SK-N-SH treated with all-trans-retinoic acid at 6 μM for 48 hours (cell line): ENCODE results near the gene KRTAP4-8.

Experiments used
- ARNTL ChIP-seq: fragments of 450-650 bp; formaldehyde crosslinking; IDR thresholded peaks from 2 replicates; pipeline ENCODE4 v1.5.0; 2020; ENCODE audit warnings: low read depth, mild to moderate bottlenecking, moderate library complexity, borderline replicate concordance
- BACH2 ChIP-seq: fragments of 250-450 bp; sonication (Bioruptor Pico); IDR thresholded peaks from 2 replicates; pipeline ENCODE4 v1.9.0; 2021; ENCODE audit warnings: mild to moderate bottlenecking, borderline replicate concordance
- CSDC2 ChIP-seq: fragments of 250-450 bp; sonication (Bioruptor Pico); IDR thresholded peaks from 2 replicates; pipeline ENCODE4 v1.5.0; 2020; ENCODE audit warnings: mild to moderate bottlenecking, moderate library complexity
- CSRNP3 ChIP-seq: fragments of 250-450 bp; sonication (Bioruptor Pico); IDR thresholded peaks from 2 replicates; pipeline ENCODE4 v1.5.1; 2021; ENCODE audit warnings: mild to moderate bottlenecking, moderate library complexity
- ESRRG ChIP-seq: fragments of 250-450 bp; sonication (Bioruptor Pico); IDR thresholded peaks from 2 replicates; pipeline ENCODE4 v1.6.1; 2021; ENCODE audit warnings: mild to moderate bottlenecking
- ISL1 ChIP-seq: fragments of 250-450 bp; sonication (Bioruptor Pico); IDR thresholded peaks from 2 replicates; pipeline ENCODE4 v2.1.2; 2022; ENCODE audit warnings: mild to moderate bottlenecking, moderate library complexity
- OSR1 ChIP-seq: fragments of 250-450 bp; sonication (Bioruptor Pico); IDR thresholded peaks from 2 replicates; pipeline ENCODE4 v1.8.0; 2022; ENCODE audit warnings: moderate library complexity, mild to moderate bottlenecking, inconsistent platforms
- PATZ1 ChIP-seq: fragments of 250-450 bp; sonication (Bioruptor Pico); IDR thresholded peaks from 2 replicates; pipeline ENCODE4 v1.8.0; 2020; ENCODE audit warnings: mild to moderate bottlenecking, moderate library complexity, borderline replicate concordance
- TCF4 ChIP-seq: fragments of 250-450 bp; sonication (Bioruptor Pico); IDR thresholded peaks from 2 replicates; pipeline ENCODE4 v1.8.0; 2021; ENCODE audit warnings: mild to moderate bottlenecking, moderate library complexity, borderline replicate concordance
- ZFP3 ChIP-seq: fragments of 250-450 bp; sonication (Bioruptor Pico); IDR thresholded peaks from 2 replicates; pipeline ENCODE4 v1.5.0; 2020; ENCODE audit warnings: mild to moderate bottlenecking, moderate library complexity
- ZNF8 ChIP-seq: fragments of 450-650 bp; formaldehyde crosslinking; IDR thresholded peaks from 2 replicates; pipeline ENCODE4 v1.5.0; 2020; ENCODE audit warnings: mild to moderate bottlenecking, moderate library complexity
- TF ChIP-seq, protein P1 (sequence below): fragments of 250-450 bp; sonication (Bioruptor Pico); IDR thresholded peaks from 2 replicates; pipeline ENCODE4 v1.5.1; 2020; ENCODE audit warnings: low read depth, mild to moderate bottlenecking, moderate library complexity
- TF ChIP-seq, protein P2 (sequence below): fragments of 250-450 bp; sonication (Bioruptor Pico); IDR thresholded peaks from 2 replicates; pipeline ENCODE4 v1.8.0; 2021; ENCODE audit warnings: low read depth, mild to moderate bottlenecking, moderate library complexity, borderline replicate concordance

- TF ChIP-seq BACH2 (CRISPR knock-in tag): no peak
- no peak for TF ChIP-seq PATZ1 (CRISPR knock-in tag)
- no peak for TF ChIP-seq ZFP3
- no peak for TF ChIP-seq ZNF8 (CRISPR knock-in tag)
- no peak for TF ChIP-seq ESRRG
- TF ChIP-seq CSRNP3 (CRISPR knock-in tag): no peak
- TF ChIP-seq ARNTL (CRISPR knock-in tag): no peak
- TF ChIP-seq, protein P1, sequence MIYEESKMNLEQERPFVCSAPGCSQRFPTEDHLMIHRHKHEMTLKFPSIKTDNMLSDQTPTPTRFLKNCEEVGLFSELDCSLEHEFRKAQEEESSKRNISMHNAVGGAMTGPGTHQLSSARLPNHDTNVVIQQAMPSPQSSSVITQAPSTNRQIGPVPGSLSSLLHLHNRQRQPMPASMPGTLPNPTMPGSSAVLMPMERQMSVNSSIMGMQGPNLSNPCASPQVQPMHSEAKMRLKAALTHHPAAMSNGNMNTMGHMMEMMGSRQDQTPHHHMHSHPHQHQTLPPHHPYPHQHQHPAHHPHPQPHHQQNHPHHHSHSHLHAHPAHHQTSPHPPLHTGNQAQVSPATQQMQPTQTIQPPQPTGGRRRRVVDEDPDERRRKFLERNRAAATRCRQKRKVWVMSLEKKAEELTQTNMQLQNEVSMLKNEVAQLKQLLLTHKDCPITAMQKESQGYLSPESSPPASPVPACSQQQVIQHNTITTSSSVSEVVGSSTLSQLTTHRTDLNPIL: no peak
- TF ChIP-seq ISL1 (CRISPR knock-in tag): no peak
- TF ChIP-seq, protein P2, sequence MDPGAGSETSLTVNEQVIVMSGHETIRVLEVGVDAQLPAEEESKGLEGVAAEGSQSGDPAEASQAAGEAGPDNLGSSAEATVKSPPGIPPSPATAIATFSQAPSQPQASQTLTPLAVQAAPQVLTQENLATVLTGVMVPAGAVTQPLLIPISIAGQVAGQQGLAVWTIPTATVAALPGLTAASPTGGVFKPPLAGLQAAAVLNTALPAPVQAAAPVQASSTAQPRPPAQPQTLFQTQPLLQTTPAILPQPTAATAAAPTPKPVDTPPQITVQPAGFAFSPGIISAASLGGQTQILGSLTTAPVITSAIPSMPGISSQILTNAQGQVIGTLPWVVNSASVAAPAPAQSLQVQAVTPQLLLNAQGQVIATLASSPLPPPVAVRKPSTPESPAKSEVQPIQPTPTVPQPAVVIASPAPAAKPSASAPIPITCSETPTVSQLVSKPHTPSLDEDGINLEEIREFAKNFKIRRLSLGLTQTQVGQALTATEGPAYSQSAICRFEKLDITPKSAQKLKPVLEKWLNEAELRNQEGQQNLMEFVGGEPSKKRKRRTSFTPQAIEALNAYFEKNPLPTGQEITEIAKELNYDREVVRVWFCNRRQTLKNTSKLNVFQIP (CRISPR knock-in tag): no peak
- no peak for TF ChIP-seq CSDC2 (CRISPR knock-in tag)
- TF ChIP-seq OSR1 (CRISPR knock-in tag): no peak
- no peak for TF ChIP-seq TCF4
These were observed 36.0 kb downstream of the KRTAP4-8 start for GRCh38 chr17:41061964-41062363.
